ENCODE data around the gene PAIP1.
"Not testable (repeated sequence)": the region's sequence is repeated elsewhere in the genome, so short reads cannot be mapped to it uniquely, and the experiment has no call there.

The PAIP1 gene

GRCh38 chr5:43515678-43516048, 41.2 kb downstream of the PAIP1 start:
- H3K27ac ChIP-seq, result 0 out of 2 replicates have a peak overlapping the region, but pooled peaks have one; percentile 78
- peak overlapping the region; percentile 75 for H2AFZ ChIP-seq (ENCODE audit: low read depth)
- no peaks in the 10 kb centered on the region for H3K36me3 ChIP-seq (ENCODE audit: insufficient read depth)
- H3K4me1 ChIP-seq (ENCODE audit: low read depth, poor library complexity, severe bottlenecking), result peaks cover 10% of the 10 kb centered on the region
- peak overlapping the region; percentile 85 for H3K4me2 ChIP-seq
- peak overlapping the region; percentile 73; the same call in 1 of the 2 replicates for H3K9ac ChIP-seq
- no peaks in the 10 kb centered on the region for H3K79me2 ChIP-seq (ENCODE audit: insufficient read depth, low read depth)
- no peak for TF ChIP-seq CTCF (conservative IDR thresholded peaks at IDR 0.05; ENCODE audit: low read depth, low read length)
- no peaks in the 10 kb centered on the region for H3K27me3 ChIP-seq (ENCODE audit: insufficient read depth, low read depth)
- no peak overlapping the region for H3K4me3 ChIP-seq (IDR thresholded peaks at IDR 0.05; ENCODE audit: insufficient read depth, low read depth, low read length)
- no peaks in the 10 kb centered on the region for H4K20me1 ChIP-seq (ENCODE audit: insufficient read depth)

GRCh38 chr5:43514816-43515677, 41.8 kb downstream of the PAIP1 start, which contains the start of gene C5orf34:
Gene C5orf34 (minus strand): TSS chr5:43515148. CDS start chr5:43509339, 5,809 bp downstream.
- Histone ChIP-seq H3K4me2 (peak within 1 kb of the TSS; percentile 92), H3K27me3 (ENCODE audit: insufficient read depth, low read depth) (no peaks in the 10 kb centered on the region), H3K4me1 (ENCODE audit: low read depth, poor library complexity, severe bottlenecking) (peaks cover 10% of the 10 kb centered on the region), H3K9ac (peak within 1 kb of the TSS; percentile 73), H3K27ac (peak within 1 kb of the TSS; percentile 78), H3K4me3 (IDR thresholded peaks at IDR 0.05; ENCODE audit: insufficient read depth, low read depth, low read length) (no peak within 1 kb of the TSS), H3K79me2 (ENCODE audit: insufficient read depth, low read depth) (no peaks in the 10 kb centered on the region), H3K36me3 (ENCODE audit: insufficient read depth) (no peaks in the 10 kb centered on the region), H2AFZ (ENCODE audit: low read depth) (peak within 1 kb of the TSS; percentile 75), H4K20me1 (ENCODE audit: insufficient read depth) (no peaks in the 10 kb centered on the region)
- no peak for TF ChIP-seq CTCF (conservative IDR thresholded peaks at IDR 0.05; ENCODE audit: low read depth, low read length)

- Histone ChIP-seq H3K4me1 (ENCODE audit: low read depth, poor library complexity, severe bottlenecking) (peaks cover 10% of the 10 kb centered on the region), H3K9ac (peak overlapping the region; percentile 73), H3K79me2 (ENCODE audit: insufficient read depth, low read depth) (no peaks in the 10 kb centered on the region), H3K36me3 (ENCODE audit: insufficient read depth) (no peaks in the 10 kb centered on the region), H3K4me2 (peak overlapping the region; percentile 92), H2AFZ (ENCODE audit: low read depth) (peak overlapping the region; percentile 75), H3K27me3 (ENCODE audit: insufficient read depth, low read depth) (no peaks in the 10 kb centered on the region), H4K20me1 (ENCODE audit: insufficient read depth) (no peaks in the 10 kb centered on the region), H3K4me3 (IDR thresholded peaks at IDR 0.05; ENCODE audit: insufficient read depth, low read depth, low read length) (no peak overlapping the region), H3K27ac (peak overlapping the region; percentile 78)
- no peak for TF ChIP-seq CTCF (conservative IDR thresholded peaks at IDR 0.05; ENCODE audit: low read depth, low read length)
Observed at GRCh38 chr5:43514471-43514815, 42.4 kb downstream of the PAIP1 start.

- TF ChIP-seq CTCF (conservative IDR thresholded peaks at IDR 0.05; ENCODE audit: low read depth, low read length), result no peak
- H3K9ac ChIP-seq, result peak overlapping the region; percentile 73; the same call in 1 of the 2 replicates
- H2AFZ ChIP-seq (ENCODE audit: low read depth), result peak overlapping the region; percentile 75
- peaks cover 10% of the 10 kb centered on the region for H3K4me1 ChIP-seq (ENCODE audit: low read depth, poor library complexity, severe bottlenecking)
- H4K20me1 ChIP-seq (ENCODE audit: insufficient read depth), result no peaks in the 10 kb centered on the region
- H3K4me2 ChIP-seq, result peak overlapping the region; percentile 92
- H3K79me2 ChIP-seq (ENCODE audit: insufficient read depth, low read depth), result no peaks in the 10 kb centered on the region
- H3K4me3 ChIP-seq (IDR thresholded peaks at IDR 0.05; ENCODE audit: insufficient read depth, low read depth, low read length), result no peak overlapping the region
- no peaks in the 10 kb centered on the region for H3K27me3 ChIP-seq (ENCODE audit: insufficient read depth, low read depth)
- peak overlapping the region; percentile 78; the same call in 1 of the 2 replicates for H3K27ac ChIP-seq
- H3K36me3 ChIP-seq (ENCODE audit: insufficient read depth), result no peaks in the 10 kb centered on the region
Observed at GRCh38 chr5:43514025-43514424, 42.9 kb downstream of the PAIP1 start.

GRCh38 chr5:43511062-43511461, 45.8 kb downstream of the PAIP1 start:
- H4K20me1 ChIP-seq (ENCODE audit: insufficient read depth); H2AFZ ChIP-seq (ENCODE audit: low read depth); H3K36me3 ChIP-seq (ENCODE audit: insufficient read depth); H3K9ac ChIP-seq; H3K4me2 ChIP-seq; H3K79me2 ChIP-seq (ENCODE audit: insufficient read depth, low read depth); H3K27ac ChIP-seq; H3K4me3 ChIP-seq (IDR thresholded peaks at IDR 0.05; ENCODE audit: insufficient read depth, low read depth, low read length); H3K27me3 ChIP-seq (ENCODE audit: insufficient read depth, low read depth): not testable (repeated sequence)
- peaks cover 10% of the 10 kb centered on the region for H3K4me1 ChIP-seq (ENCODE audit: low read depth, poor library complexity, severe bottlenecking)

Data from KMS-11 (cell line).